ENCODE data around the gene ATP6V0C. TPM values are rescaled to one million over a fixed set of nuclear protein-coding genes. Genes with fewer than 3 reads are reported as not detected.
"Not testable (repeated sequence)": the region's sequence is repeated elsewhere in the genome, so short reads cannot be mapped to it uniquely, and the experiment has no call there.

ATP6V0C gene
- total RNA-seq, 1 donor from 2014 or later: 119 TPM

DNA sequence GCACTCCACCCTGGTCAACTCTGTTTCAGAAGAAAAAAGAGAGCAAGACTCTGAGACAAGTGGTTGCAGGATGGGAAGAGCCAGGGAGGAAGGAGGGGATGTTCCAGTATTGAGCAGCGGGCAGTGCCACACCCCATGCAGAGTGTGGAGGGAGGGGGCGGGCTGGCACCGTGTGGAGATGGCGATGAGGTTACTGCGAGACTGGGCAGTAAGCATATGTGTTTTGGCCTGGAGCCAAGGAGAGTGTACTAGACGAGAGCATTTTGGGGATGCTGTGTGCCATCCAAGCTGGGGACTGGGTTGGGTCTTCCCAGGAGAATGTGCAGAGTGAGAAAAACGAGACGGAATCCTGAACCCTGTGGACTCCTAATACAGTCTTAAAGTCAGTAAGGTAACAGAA is 35.5 kb upstream of the ATP6V0C start:
- H3K4me1 Mint-ChIP-seq (ENCODE audit: low read depth): peaks cover 14% of the 10 kb centered on the region
- DNase-seq (ENCODE audit: low spot score): no peak
- no peaks in the 10 kb centered on the region for H3K36me3 Mint-ChIP-seq (ENCODE audit: low read depth)
- H3K27ac Mint-ChIP-seq: no peak overlapping the region
- H3K9me3 Mint-ChIP-seq: no peaks in the 10 kb centered on the region
- no peak overlapping the region for H3K4me3 Mint-ChIP-seq (ENCODE audit: low read depth)
- peaks cover 2% of the 10 kb centered on the region for H3K27me3 Mint-ChIP-seq (ENCODE audit: low read depth)
- intact Hi-C loops (cut with micrococcal nuclease): no loop called here

DNA sequence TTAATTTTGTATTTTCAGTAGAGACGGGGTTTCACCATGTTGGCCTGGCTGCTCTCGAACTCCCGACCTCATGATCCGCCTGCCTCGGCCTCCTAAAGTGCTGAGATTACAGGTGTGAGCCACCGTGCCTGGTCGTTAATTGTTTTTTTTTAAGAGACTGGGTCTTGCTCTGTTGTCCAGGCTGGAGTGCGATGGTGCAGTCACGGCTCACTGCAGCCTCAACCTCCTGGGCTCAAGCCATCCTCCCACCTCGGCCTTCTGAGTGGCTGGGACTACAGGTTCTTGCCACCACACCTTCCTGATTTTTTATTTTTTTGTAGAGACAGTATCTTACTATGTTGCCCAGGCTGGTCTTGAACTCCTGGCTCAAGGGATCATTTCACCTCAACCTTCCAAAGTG is 33.8 kb upstream of the ATP6V0C start:
- H3K36me3 Mint-ChIP-seq (ENCODE audit: low read depth); DNase-seq (ENCODE audit: low spot score); H3K27ac Mint-ChIP-seq; intact Hi-C loops (cut with micrococcal nuclease); H3K27me3 Mint-ChIP-seq (ENCODE audit: low read depth); H3K4me3 Mint-ChIP-seq (ENCODE audit: low read depth); H3K9me3 Mint-ChIP-seq: not testable (repeated sequence)
- H3K4me1 Mint-ChIP-seq (ENCODE audit: low read depth): peaks cover 14% of the 10 kb centered on the region

DNA sequence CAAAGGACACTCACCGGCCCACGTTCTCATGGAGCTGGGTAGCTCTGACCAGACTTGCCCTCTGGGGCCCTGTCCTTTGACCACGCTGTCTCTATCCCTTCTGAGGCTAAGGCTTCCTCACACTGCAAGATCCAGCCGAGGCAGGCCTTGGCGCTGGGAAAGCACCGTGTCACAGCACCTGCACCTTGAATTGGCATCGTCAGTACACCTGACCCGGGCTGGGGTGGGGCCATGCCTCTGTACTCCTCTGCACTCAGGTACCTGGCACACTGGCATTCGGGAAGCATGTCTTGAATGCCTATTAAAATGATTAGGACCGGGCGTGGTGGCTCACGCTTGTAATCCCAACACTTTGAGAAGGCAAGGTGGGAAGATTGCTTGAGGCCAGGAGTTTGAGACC is 32.8 kb upstream of the ATP6V0C start:
- intact Hi-C loops (cut with micrococcal nuclease): no loop called here
- H3K4me1 Mint-ChIP-seq (ENCODE audit: low read depth): peaks cover 12% of the 10 kb centered on the region
- no peaks in the 10 kb centered on the region for H3K9me3 Mint-ChIP-seq
- no peaks in the 10 kb centered on the region for H3K27me3 Mint-ChIP-seq (ENCODE audit: low read depth)
- no peak for DNase-seq (ENCODE audit: low spot score)
- no peak overlapping the region for H3K4me3 Mint-ChIP-seq (ENCODE audit: low read depth)
- no peaks in the 10 kb centered on the region for H3K36me3 Mint-ChIP-seq (ENCODE audit: low read depth)
- H3K27ac Mint-ChIP-seq: no peak overlapping the region

DNA sequence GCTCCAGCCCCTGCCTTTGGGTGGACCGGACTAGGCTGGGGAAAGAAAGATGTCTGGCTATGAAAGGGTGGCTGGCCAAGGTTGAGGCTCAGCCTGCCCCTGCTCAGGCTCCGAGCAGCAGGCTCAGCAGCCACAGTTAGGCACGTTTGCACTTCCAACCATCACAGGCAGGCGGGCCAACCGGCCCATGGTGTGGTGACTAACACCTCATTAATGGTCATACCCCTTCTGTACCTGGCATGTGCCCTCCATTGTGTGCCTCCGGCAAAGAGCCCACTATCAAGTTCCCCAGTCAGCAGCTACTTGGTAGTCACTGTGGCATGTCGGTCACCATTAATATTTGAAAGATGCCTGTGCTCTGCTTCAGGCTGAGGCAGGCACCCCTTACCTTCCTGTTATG is 32.1 kb upstream of the ATP6V0C start:
- peaks cover 5% of the 10 kb centered on the region for H3K4me1 Mint-ChIP-seq (ENCODE audit: low read depth)
- H3K27me3 Mint-ChIP-seq (ENCODE audit: low read depth): no peaks in the 10 kb centered on the region
- H3K9me3 Mint-ChIP-seq: no peaks in the 10 kb centered on the region
- no peak for DNase-seq (ENCODE audit: low spot score)
- H3K27ac Mint-ChIP-seq: no peak overlapping the region
- no peaks in the 10 kb centered on the region for H3K36me3 Mint-ChIP-seq (ENCODE audit: low read depth)
- intact Hi-C loops (cut with micrococcal nuclease): no loop called here
- no peak overlapping the region for H3K4me3 Mint-ChIP-seq (ENCODE audit: low read depth)

DNA sequence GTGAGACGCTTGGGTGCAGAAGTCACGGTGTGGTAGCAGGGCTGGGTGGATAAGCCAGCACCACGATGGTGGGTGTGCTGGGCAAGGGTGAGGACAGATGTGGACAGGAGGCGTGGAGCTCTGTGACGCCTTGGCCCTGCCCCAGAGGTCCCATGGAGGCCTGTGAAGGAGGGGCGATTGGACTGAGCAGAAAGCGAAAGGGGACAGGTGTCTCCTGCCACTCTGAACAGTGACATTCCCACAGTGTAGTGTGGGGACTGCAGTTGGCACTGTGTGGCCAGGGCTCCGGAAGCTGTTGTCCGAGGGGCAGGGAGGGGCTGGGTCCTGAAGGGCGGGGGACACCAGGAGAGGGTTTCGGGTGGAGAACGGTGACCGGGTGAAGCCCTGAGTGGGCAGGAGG is 31.5 kb upstream of the ATP6V0C start:
- Mint-ChIP-seq H3K27me3 (ENCODE audit: low read depth) (no peaks in the 10 kb centered on the region), H3K9me3 (no peaks in the 10 kb centered on the region), H3K4me3 (ENCODE audit: low read depth) (no peak overlapping the region), H3K27ac (no peak overlapping the region), H3K36me3 (ENCODE audit: low read depth) (no peaks in the 10 kb centered on the region), H3K4me1 (ENCODE audit: low read depth) (peaks cover 6% of the 10 kb centered on the region)
- DNase-seq (ENCODE audit: low spot score): no peak
- intact Hi-C loops (cut with micrococcal nuclease): no loop called here

DNA sequence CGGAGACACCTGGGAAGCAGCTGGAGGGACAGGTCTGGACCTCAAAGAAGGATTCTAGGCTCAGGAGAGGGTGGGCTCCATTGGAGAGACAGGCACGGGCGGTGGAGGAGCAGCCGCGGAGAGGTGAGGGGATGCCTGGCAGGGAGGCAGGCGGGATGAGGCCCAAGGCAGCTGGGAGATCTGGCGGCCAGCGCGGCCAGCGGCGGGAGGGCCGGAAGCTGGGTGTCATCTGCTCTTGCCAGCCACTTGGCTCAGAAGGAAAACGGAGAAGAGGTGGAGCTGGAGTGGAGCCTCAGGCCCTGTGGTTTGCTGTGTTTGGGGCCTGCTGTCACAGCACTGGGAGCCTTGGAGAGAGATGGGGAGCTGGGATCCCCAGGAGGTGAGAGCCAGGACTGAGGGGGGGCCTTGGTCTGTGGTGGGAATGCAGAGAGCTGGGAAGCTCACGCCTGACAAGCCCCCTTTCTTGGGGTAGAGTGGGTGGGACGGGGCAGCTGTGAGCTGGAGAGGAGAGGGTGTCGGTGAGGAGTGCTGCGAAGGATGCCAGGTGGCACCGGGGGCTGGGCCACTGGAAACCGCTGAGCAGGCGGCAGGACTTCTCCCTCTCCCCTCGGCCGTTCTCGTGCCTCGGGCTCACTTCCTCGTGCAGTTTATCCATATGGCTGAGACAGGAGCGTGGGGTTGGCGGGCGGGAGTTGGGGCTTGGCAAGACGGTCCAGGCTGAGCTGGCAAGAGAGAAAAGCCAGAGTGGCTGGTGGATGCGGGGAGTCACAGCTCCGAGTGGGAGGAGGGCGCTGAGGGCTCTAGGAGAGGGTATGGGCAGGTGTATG is 30.8 kb upstream of the ATP6V0C start:
- H3K4me3 Mint-ChIP-seq (ENCODE audit: low read depth): no peak overlapping the region

DNA sequence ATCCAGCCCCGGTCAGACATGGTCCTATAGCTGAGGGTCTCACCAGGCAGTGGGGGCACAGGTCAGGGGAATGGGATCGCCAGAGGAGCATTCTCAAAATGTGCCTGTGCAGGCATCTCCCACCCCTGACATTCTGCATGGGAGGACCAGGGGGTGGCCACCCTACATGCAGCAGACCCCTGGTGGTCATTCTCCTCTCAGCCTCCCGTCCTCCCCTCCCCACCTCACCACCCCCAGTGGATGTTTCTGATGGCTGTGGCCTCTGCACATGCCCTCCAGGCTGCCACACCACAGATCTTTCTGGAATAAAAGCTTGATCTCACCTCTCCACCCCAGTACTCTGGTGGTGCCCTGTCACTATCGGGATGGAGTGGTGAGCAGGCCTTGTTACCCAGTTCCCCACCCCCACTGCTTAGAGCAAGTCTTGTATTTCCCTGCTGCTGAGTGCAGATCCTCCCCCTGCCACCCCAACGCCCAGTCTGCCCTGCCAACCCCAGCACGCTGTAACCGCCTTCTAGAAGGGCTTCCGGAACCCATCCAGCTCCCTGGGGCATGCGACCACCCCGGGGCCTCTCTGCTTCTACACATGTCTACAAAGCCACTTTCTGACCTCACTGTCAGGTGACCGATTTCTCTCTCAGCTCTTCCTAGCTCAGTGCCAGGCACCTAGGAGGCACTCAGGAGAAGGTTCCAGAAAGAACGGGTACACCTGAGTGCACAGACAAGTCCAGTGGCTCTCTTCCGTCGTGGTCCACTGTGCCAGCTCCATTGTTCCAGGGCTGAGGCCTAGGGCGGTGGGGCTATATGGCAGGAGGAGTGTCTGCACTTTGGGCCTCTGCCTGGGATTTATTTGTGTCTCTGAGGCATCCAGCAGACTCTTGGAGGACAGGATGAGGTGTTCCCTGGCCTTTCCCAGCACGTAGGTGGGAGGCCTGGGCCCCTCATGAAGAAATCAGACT is 29.5 kb upstream of the ATP6V0C start:
- no peaks in the 10 kb centered on the region for H3K9me3 Mint-ChIP-seq
- H3K36me3 Mint-ChIP-seq (ENCODE audit: low read depth): no peaks in the 10 kb centered on the region
- no peak for DNase-seq (ENCODE audit: low spot score)
- H3K4me3 Mint-ChIP-seq (ENCODE audit: low read depth): no peak overlapping the region
- no peaks in the 10 kb centered on the region for H3K27me3 Mint-ChIP-seq (ENCODE audit: low read depth)
- no peak overlapping the region for H3K27ac Mint-ChIP-seq
- intact Hi-C loops (cut with micrococcal nuclease): no loop called here
- peaks cover 13% of the 10 kb centered on the region for H3K4me1 Mint-ChIP-seq (ENCODE audit: low read depth)

More for the DNA sequence above, 30.8 kb upstream of the ATP6V0C start:
- Mint-ChIP-seq H3K36me3 (ENCODE audit: low read depth) (no peaks in the 10 kb centered on the region), H3K9me3 (no peaks in the 10 kb centered on the region), H3K27me3 (ENCODE audit: low read depth) (no peaks in the 10 kb centered on the region), H3K27ac (no peak overlapping the region), H3K4me1 (ENCODE audit: low read depth) (peaks cover 10% of the 10 kb centered on the region)
- no peak for DNase-seq (ENCODE audit: low spot score)
- intact Hi-C loops (cut with micrococcal nuclease): no loop called here

DNA sequence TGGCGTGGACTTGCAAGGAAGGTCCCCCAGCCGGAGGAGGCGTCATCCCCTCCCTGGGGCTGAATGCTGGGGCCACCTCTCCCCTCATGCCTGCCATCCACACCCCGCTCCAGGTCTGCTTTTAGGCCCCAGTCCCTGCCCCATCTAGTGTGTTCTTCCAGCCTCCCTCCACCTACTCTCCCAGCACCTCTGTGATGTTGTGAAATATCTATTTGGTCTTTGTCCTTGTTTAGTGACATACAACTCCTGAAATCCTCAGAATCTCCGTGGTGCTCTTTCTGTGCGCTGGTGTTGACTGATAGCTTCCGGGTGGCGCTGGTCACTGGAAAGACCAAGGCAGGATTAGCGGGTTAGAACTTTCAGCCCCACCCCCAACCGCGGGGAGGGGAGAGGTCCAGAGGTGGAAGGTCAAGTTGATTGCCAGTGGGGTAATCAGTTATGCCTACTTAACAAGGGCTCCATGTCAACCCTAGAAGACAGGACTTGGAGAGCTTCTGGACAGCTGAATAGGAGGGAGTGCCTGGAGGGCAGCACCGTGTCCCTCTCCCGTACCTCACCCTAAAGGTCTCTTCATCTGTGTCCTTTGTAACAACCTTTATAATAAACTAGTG is 28.7 kb upstream of the ATP6V0C start:
- Mint-ChIP-seq H3K27me3 (ENCODE audit: low read depth) (no peaks in the 10 kb centered on the region), H3K9me3 (no peaks in the 10 kb centered on the region), H3K27ac (no peak overlapping the region), H3K4me1 (ENCODE audit: low read depth) (peaks cover 13% of the 10 kb centered on the region), H3K36me3 (ENCODE audit: low read depth) (no peaks in the 10 kb centered on the region), H3K4me3 (ENCODE audit: low read depth) (no peak overlapping the region)
- DNase-seq (ENCODE audit: low spot score): no peak
- intact Hi-C loops (cut with micrococcal nuclease): no loop called here

DNA sequence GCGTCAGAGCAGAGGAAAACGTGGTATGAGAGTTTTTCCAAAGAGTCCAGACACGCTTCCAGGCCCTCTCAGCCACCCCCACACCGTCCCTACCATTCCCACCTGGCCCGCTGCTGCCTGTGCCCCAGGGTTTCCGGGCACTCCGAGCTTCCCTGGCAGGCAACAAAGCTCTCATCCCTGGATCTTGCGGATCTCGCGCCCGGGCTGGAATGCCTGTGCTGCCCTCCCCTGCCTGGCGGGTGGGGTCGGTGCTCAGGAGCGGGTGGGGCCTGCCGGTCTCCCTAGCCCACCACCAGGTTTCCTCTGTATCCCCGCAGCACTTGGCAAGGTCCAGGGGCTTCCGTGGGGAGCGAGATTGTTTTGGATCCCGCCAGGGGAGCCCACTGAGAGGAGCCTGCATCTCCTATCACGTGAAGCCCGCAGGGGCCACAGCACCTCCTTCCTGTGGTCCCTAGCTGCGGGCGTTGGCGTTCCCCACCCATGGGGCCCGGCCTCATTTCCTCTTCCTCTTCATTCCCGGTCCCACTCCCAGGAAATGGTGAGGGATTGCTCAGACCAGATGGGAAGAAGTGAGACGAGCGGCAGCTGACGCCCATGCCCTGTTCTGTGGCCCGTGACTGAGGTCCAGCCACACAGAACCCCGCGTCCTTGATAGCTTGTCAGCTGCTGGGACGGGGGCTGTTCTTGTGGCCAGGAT is 27.8 kb upstream of the ATP6V0C start:
- Mint-ChIP-seq H3K4me1 (ENCODE audit: low read depth) (peaks cover 13% of the 10 kb centered on the region), H3K4me3 (ENCODE audit: low read depth) (no peak overlapping the region), H3K9me3 (no peaks in the 10 kb centered on the region), H3K36me3 (ENCODE audit: low read depth) (no peaks in the 10 kb centered on the region), H3K27ac (no peak overlapping the region), H3K27me3 (ENCODE audit: low read depth) (no peaks in the 10 kb centered on the region)
- intact Hi-C loops (cut with micrococcal nuclease): no loop called here
- no peak for DNase-seq (ENCODE audit: low spot score)

DNA sequence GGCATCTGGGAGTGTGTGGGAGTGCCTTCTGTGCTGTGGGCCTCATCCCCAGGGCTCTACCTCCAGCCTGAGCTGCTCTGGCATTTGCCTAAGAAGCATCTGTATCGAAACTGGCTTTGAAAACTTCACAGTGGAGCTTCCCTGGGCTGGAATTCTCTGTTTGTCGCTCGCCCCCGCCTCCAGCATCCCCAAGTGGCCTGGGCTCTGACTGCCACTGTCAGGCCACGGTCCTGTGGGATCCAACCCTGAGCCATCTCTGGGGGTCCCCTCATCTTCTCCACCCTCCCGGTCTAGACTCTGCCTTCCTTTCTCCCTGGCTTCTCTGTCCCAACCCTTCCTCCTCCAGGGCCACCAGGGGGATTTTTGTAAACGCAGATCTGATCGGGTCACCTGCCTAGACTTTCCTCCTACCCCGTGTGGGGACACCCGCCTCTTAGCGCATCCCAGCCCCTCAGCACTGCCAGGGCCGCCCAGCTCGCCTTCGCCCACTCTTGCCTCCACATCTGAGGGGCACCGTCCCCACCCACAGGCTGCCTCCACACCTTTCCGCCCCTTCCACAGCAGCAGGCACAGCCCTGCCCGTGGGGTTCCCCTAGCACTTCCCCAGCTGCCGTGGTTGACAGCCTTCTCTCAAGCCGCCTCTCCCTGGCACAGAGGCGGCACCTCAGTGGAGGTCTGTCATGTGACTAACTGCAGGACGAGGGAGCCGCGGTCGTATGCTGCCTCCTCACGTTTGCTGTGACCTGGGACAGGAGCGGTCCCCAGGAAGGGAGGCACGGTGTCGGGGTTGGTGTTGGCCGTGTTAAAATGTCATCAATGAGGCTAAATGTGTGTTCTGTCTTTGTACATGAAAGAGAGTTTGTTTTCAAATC is 26.9 kb upstream of the ATP6V0C start:
- H3K27me3 Mint-ChIP-seq (ENCODE audit: low read depth): no peaks in the 10 kb centered on the region
- peaks cover 13% of the 10 kb centered on the region for H3K4me1 Mint-ChIP-seq (ENCODE audit: low read depth)
- intact Hi-C loops (cut with micrococcal nuclease): no loop called here
- peak overlapping the region; percentile 31 for H3K4me3 Mint-ChIP-seq (ENCODE audit: low read depth)
- DNase-seq (ENCODE audit: low spot score): peak; percentile 51
- H3K36me3 Mint-ChIP-seq (ENCODE audit: low read depth): no peaks in the 10 kb centered on the region
- H3K9me3 Mint-ChIP-seq: no peaks in the 10 kb centered on the region
- peak overlapping the region; percentile 36 for H3K27ac Mint-ChIP-seq

DNA sequence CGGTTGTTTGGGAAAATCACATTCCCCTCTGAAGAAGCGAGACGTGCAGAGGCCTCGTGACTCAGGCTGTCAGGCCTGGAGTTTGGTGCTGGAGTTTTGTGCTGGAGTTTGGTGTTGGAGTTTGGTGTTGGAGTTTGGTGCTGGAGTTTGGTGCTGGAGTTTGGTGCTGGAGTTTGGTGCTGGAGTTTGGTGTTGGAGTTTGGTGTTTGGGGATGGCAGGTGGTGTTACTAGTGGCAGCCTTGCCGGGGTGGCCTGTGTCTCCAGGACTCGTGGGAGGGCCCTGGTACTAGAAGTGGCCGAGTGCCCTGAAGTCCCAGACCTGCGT is 26.3 kb upstream of the ATP6V0C start:
- Mint-ChIP-seq H3K4me1 (ENCODE audit: low read depth) (peaks cover 13% of the 10 kb centered on the region), H3K9me3 (no peaks in the 10 kb centered on the region), H3K27me3 (ENCODE audit: low read depth) (no peaks in the 10 kb centered on the region), H3K27ac (peak overlapping the region; percentile 36), H3K4me3 (ENCODE audit: low read depth) (peak overlapping the region; percentile 31), H3K36me3 (ENCODE audit: low read depth) (no peaks in the 10 kb centered on the region)
- intact Hi-C loops (cut with micrococcal nuclease): no loop called here
- no peak for DNase-seq (ENCODE audit: low spot score)

All from activated T-helper 2 cell treated with anti-CD3 and anti-CD28 coated beads, Interferon-gamma antibody, Interleukin-2, Interleukin-4, amounts not matched to agents 10 μg/mL and 5 μg/mL and 100 μg/mL, durations not matched to agents 14 hours and 24 hours and 36 hours (primary cell).